Medulla oblongata (tissue), 1 donor: ENCODE measurements around the gene MED25.

Experiments used
- DNase-seq: peaks from one replicate; pipeline ENCODE4 v3.0.0-alpha.2; 2015; ENCODE audit errors: extremely low spot score

The MED25 gene

GRCh38 chr19:49858088-49858985, 40.2 kb downstream of the MED25 start:
- DNase-seq, result peak; percentile 66

- no peak for DNase-seq
Measured at GRCh38 chr19:49859682-49860335, 41.7 kb downstream of the MED25 start.

- DNase-seq, result no peak
Measured at GRCh38 chr19:49860336-49861102, 42.4 kb downstream of the MED25 start.

- no peak for DNase-seq
Measured at GRCh38 chr19:49861107-49861506, 43.0 kb downstream of the MED25 start.

GRCh38 chr19:49861541-49862378, 43.7 kb downstream of the MED25 start:
- no peak for DNase-seq

- no peak for DNase-seq
Measured at GRCh38 chr19:49862391-49863253, 44.5 kb downstream of the MED25 start.

- DNase-seq, result no peak
Measured at GRCh38 chr19:49863254-49863934, 45.3 kb downstream of the MED25 start.

GRCh38 chr19:49863935-49864320, 45.8 kb downstream of the MED25 start:
- no peak for DNase-seq

- no peak for DNase-seq
Measured at GRCh38 chr19:49864890-49865289, 46.8 kb downstream of the MED25 start.

- DNase-seq, result peak; percentile 94
Measured at GRCh38 chr19:49866933-49867782, 49.1 kb downstream of the MED25 start, which contains the start of gene PNKP. TSS of gene PNKP (minus strand) at chr19:49867576. CDS start at chr19:49867204, 372 bp downstream.

- no peak for DNase-seq
Measured at GRCh38 chr19:49869009-49869483, 51.0 kb downstream of the MED25 start.

- DNase-seq, result peak; percentile 100
Measured at GRCh38 chr19:49869484-49870308, 51.6 kb downstream of the MED25 start.

- DNase-seq, result no peak
Measured at GRCh38 chr19:49870309-49870901, 52.3 kb downstream of the MED25 start.

GRCh38 chr19:49871349-49871985, 53.4 kb downstream of the MED25 start:
- DNase-seq, result no peak

GRCh38 chr19:49872245-49873128, 54.4 kb downstream of the MED25 start:
- no peak for DNase-seq

- no peak for DNase-seq
Measured at GRCh38 chr19:49873129-49873521, 55.0 kb downstream of the MED25 start.
